ENCODE results near the gene PTH2R.
"Not testable (repeated sequence)": the region's sequence is repeated elsewhere in the genome, so short reads cannot be mapped to it uniquely, and the experiment has no call there.

Gene PTH2R, protein sequence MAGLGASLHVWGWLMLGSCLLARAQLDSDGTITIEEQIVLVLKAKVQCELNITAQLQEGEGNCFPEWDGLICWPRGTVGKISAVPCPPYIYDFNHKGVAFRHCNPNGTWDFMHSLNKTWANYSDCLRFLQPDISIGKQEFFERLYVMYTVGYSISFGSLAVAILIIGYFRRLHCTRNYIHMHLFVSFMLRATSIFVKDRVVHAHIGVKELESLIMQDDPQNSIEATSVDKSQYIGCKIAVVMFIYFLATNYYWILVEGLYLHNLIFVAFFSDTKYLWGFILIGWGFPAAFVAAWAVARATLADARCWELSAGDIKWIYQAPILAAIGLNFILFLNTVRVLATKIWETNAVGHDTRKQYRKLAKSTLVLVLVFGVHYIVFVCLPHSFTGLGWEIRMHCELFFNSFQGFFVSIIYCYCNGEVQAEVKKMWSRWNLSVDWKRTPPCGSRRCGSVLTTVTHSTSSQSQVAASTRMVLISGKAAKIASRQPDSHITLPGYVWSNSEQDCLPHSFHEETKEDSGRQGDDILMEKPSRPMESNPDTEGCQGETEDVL

DNA sequence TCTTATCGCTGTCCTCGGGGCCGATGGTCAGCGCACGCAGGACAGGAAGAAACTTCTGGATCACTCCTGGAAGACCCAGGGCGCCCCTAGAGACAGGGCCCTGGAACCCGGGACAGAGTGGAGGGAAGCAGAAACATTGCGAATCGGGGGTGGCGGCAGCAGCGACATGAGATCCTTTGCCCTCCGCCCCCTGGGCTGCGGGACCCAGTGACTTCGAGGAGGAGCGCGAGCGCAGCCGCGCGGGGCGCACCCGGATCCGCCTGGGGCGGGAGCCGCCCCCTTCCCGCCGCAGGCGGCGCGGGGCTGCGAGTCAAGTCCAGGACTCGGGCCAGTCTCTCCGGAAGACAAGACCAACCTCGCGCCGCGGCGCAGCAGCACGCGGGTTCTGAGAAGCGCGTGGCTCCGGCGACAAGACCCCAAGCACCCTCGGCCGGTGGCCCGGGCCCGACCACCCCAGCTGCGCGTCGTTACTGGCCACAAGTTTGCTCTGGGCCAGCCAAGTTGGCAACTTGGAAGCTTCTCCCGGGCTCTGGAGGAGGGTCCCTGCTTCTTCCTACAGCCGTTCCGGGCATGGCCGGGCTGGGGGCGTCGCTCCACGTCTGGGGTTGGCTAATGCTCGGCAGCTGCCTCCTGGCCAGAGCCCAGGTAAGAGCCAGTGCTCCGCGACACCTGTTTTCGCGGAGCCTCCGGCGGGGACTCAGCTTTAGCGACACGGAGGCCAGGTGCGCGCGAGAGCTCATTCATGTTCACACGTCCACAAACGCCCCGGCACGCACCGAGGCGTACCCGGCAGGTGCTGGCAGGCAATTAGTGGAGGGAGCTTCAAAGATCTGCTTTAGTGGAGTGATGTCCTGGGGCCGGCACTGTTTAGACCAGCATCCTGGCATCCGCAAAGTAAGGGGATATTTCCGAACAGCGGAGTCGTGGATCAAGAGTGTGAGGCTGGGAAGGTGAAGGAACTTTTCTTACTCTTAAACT lies at the start of gene PTH2R:
Gene PTH2R, plus strand, starts transcription at position 319 of the 978 bp plus-strand sequence. Its CDS starts 252 bp downstream, at position 571.
- DNase-seq (ENCODE audit: low read depth) = no peak

GRCh38 chr2:208356846-208357574 lies 49.6 kb upstream of the PTH2R start:
- DNase-seq (ENCODE audit: low read depth) = no peak

DNA sequence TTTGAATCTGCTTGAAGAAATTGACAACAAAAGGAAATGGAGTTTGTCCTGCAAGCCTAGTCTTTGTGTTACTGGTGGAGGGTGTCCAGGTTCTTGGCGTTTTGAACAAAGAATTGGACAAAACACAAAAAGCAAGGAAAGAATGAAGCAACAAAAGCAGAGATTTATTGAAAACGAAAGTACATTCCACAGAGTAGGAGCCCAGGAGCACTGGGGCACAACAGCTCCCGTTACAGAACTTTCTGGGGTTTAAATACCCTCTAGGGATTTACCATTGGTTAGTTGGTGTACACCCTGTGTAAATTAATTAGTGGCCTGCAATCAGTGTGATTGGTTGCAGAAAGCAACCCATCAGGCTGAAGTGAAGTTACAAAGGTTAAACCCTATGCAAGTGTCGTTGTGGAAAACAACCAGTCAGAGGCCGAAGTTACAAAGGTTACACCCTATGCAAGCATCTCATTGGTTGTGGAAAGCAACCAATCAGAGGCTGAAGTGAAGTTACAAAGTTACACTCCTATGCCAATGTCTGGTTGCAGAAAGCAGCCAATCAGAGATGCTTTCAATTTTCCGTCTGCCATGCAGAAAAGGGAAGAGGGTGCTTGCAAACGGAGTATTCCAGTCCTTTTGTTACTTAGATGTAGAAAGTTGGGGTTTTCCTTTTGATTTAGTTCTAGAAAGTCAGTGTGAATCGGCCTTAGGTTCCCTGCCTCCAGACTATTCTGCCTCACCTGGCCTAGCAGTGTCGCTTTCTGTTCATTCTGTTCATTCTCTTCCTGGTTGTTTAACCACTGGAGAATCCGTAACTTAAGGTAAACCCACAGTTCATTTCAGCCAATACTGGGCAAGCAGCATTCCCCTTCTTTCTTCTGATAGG lies 47.6 kb upstream of the PTH2R start:
- DNase-seq (ENCODE audit: low read depth) = no peak

- DNase-seq (ENCODE audit: low read depth) = no peak
Observed at GRCh38 chr2:208359632-208359986, 47.0 kb upstream of the PTH2R start.

DNA sequence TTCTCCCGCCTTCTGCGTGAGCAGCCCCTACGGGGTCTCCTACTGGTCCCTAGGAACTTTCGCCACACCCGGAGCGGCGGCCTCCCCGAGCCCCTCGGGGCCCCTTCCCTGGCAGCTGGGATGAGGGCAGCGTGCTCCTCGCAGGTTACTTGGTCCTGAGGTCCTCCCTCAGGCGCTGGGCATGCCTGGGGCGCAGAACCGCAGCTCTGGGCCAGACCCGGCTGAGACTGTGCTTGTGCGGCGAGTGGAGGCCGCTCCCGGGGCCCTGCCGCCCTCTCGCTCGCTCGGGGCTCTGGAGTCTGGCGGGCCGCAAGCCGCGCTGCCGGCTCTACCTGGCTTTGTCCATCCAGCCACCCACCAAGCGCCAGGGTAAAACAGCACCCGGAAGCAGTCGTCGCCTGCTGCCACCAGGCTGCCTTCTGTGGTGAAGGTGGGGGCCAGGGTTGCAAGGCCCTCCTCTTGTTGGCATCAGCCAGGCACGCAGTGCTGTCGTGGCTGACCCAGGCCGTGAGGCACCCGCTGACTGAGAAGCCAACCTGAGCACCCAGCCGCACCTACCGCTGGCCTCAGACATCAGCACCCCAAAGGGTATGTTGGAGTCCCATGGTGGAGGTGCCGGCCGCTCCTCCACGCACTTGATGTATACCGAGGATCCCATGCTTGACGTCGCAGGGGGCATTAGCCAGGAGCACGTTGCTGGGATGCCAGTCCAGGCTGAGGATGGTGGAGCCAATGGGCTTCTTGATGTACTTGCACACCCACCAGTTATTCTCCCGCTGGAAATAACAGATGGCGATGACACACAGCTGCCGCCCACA lies 46.1 kb upstream of the PTH2R start:
- no peak for DNase-seq (ENCODE audit: low read depth)

DNA sequence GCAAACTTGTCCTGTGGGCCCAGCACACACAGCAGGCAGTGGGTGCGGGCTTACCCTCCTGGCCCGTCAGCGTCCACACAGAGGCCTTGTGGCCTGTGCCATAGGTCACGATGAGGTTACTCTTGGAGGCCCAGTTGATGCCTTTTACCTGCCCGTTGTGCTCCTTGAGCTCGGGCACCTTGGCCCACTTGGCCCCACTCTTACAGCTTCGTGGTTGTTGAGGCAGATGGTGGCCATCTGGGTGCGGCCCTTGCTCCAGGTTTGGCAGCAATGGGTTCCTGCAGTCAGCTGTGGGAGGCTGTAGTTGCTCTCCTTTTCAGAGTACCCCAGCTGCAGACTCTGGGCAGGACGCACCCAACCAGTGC lies 45.5 kb upstream of the PTH2R start:
- DNase-seq (ENCODE audit: low read depth) = no peak

DNA sequence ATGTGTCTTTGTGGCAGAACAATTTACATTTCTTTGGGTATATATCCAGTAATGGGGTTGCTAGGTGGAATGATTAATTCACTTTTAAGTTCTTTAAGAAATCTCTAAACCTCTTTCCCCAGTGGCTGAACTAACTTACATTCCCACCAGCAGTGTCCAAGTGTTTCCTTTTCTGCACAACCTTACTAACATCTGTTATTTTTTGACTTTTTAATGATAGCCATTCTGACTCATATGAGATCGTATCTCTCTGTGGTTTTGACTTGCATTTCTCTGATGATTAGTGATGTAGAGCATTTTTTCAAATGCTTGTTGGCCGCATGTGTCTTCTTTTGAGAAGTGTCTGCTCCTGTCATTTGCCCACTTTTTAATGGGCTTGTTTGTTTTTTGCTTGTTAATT lies 43.1 kb upstream of the PTH2R start:
- peak; percentile 70 for DNase-seq (ENCODE audit: low read depth)

DNA sequence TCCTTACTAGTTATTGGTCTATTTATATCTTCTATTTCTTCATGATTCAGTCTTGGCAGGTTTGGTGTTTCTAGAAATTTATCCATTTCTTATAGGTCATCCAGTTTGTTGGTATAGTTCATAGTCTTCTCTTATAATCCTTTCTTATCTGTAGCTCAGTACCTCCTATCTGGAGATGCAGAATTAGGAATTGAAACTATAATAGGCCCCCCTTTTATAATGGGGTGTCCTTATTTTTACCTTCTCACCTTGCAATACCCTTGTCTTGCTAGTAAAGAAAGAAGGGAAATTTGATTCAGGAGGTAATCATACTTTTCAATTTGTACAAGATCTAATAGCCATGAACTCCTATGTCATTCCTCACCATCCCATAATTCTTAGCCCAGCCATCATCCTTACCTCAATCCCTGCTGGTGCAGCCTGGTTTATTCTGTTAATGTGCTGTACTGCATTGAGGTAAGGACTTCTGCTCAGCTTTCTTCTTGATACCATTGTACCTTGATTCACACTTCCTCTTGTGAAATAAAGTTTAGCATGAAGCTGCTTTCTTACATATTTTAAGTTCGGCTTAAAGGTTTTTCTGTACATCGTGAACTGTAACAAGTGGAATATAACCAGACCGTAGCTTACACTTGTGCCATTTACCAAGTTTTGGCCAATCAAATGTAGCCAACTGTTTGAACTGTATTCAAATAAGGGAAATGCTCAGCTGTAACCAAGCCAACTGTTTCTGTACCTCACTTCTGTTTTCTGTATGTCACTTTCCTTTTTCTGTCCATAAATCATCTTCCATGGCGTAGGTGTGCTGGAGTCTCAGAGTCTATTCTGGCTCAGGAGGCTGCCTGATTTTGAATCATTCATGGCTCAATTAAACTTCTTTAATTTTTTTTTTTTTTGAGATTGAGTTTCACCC lies 40.1 kb upstream of the PTH2R start:
- DNase-seq (ENCODE audit: low read depth) = no peak

DNA sequence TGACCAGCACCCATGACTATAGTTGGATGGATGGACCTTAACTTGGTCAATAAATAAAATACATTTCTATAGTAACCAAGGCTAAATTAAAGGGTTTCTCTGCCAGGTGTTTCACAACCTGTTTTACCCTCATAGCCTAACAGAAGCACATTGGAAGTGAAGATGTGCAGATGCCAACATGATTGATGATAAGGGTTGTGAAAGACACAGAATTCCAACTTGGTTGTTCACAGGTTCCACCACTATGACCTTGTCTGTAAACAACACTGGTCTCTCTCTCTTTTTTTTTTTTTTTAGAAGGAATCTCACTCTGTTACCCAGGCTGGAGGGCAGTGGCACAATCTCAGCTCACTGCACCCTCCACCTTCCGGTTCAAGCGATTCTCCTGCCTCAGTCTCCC lies 37.5 kb upstream of the PTH2R start:
- peak; percentile 50 for DNase-seq (ENCODE audit: low read depth)

DNA sequence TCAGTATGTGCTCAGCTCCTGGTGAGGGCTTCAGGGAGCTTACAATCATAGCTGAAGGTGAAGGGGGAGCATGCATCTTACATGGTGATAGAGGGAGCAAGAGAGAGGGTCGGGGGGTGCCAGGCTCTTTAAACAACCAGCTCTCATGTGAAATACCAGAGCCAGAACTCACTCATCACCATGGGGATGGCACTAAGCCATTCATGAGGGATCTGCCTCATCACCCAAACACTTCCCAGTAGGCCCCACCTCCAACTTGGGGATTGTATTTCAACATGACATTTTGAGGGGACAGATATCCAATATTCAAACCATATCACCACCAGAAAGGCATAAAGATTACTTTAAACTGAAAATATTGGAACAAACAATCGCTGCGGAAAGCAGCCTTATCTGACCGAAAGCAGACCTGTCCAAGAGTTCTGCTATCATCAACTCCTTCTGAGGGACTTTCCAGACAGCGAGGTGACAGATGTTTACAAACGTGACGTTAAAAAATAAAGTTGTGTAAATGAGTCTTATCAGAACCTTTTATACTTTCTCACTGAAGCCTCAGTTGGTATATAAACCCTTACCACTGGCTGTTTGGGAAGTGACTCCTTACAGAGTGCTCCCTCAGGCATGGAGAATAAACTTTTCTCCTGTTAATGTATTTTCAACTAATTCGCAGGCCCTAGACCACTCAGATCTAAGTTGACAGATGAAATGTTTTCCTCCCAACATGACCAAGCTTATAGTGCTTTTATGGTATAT lies 35.5 kb upstream of the PTH2R start:
- peak; percentile 20 for DNase-seq (ENCODE audit: low read depth)

DNA sequence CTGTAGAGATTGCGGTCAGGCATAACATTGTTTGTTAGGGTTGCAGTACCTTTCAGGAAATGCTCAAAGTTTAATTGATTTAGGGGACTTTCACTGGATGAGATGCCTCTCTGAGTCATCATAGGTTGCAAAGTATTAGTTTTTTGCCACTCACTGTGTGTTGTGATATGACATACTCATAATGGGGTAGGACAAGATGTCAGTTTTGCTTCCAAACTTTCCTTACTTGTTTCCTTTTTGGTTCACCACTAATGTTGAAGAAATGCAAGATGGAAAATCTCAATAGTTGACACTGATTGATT lies 35.0 kb upstream of the PTH2R start:
- DNase-seq (ENCODE audit: low read depth) = no peak

GRCh38 chr2:208373460-208374089 lies 33.0 kb upstream of the PTH2R start:
- peak; percentile 36 for DNase-seq (ENCODE audit: low read depth)

GRCh38 chr2:208375491-208376068 lies 31.0 kb upstream of the PTH2R start:
- DNase-seq (ENCODE audit: low read depth) = no peak

- not testable (repeated sequence) for DNase-seq (ENCODE audit: low read depth)
Observed at GRCh38 chr2:208377344-208377860, 29.2 kb upstream of the PTH2R start.

DNA sequence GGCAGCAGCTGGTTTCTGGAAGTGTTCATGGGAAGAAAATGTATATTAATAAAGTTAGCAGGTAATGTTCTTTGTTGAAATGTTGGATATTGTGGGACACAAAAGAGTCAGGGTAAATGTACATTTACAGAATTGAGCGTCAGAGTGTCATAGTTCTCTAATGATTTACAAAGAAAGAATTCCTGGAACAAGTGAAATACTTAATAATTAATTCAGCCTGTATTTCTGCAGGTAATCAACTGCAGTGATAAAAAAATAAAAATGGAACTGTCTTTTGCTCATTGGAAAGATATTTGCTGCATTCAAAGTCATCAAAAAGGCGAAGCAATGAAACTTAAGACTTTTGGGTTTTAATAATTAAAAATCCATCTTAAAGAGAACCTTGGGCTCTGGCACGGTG lies 27.4 kb upstream of the PTH2R start:
- no peak for DNase-seq (ENCODE audit: low read depth)

- no peak for DNase-seq (ENCODE audit: low read depth)
Observed at GRCh38 chr2:208384637-208385036, 22.0 kb upstream of the PTH2R start.

GRCh38 chr2:208386541-208386940 lies 20.1 kb upstream of the PTH2R start:
- no peak for DNase-seq (ENCODE audit: low read depth)

Measured in HS-5 (cell line).